HS-5 (cell line): ENCODE results near the gene ARHGEF1.
A peak's percentile ranks its signal among the peaks of the same experiment; 100 is the strongest.

Source experiments
- DNase-seq: peaks from one replicate; pipeline ENCODE4 v3.0.0-alpha.2; 2012; ENCODE audit warnings: low read depth

ARHGEF1 gene

GRCh38 chr19:41882568-41883462 lies at the start of gene ARHGEF1:
Gene ARHGEF1, plus strand, starts transcription at chr19:41883184. Its CDS starts 4,899 bp downstream, at chr19:41888083.
- no peak for DNase-seq

- DNase-seq, result no peak
These were observed 44.8 kb upstream of the ARHGEF1 start for GRCh38 chr19:41837981-41838708.

GRCh38 chr19:41839211-41839610 lies 43.8 kb upstream of the ARHGEF1 start:
- DNase-seq, result no peak

DNA sequence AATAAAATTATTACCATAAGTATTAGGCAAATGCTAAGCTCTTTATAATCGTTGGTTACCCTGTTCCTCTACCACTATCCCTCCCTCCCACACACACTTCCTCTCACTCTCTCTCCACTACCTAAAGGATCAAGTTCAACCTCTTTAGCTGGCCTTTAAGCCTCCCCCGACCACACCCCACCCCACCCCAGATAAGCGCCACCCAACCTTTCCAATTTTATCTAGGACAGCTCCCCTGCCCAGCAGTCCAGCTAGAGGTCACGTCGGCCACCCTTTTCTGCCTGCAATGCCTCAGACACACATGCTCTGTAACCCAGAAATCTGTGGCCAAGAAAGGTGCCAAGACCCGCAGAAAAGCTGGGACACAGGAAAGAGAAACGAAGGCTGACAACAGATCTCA lies 39.6 kb upstream of the ARHGEF1 start:
- no peak for DNase-seq

- no peak for DNase-seq
These were observed 38.4 kb upstream of the ARHGEF1 start, which contains the start of gene LYPD4 for GRCh38 chr19:41844601-41845000. Gene LYPD4, minus strand, starts transcription at chr19:41844683. Its CDS starts 5,398 bp downstream, at chr19:41839285.

DNA sequence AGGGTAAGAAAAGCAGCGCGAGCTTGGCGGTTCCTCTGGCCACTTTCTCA lies 38.2 kb upstream of the ARHGEF1 start, which contains the start of gene DMRTC2:
Gene DMRTC2 (plus strand): TSS at position 42 of the 50 bp plus-strand sequence. CDS start 2,387 bp downstream, outside the sequence.
- no peak for DNase-seq

DNA sequence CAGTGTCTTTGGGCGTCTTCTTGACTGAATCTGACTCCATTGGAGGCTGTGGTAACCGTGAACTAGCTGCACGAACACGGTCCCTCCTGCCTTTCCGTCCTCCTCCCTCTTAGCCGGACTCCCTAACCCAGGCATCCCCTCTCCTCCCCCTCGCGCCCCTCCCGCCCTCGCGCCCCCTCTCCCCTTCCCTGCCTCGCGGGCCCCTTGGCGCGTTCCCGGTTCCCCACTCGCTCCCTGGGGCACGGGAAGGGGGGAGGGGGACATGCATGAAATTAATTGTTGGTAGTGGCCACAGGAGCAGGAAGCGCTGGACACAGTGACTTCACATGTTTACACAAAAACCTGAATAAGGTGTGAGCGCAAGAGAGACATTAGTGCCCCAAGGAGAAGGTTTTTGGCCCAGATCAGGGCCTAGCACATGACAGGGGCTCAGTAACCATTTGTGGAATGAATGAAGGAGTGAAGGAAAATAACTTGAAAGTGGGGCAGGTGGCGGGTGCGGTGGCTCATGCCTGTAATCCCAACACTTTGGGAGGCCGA lies 37.9 kb upstream of the ARHGEF1 start:
- no peak for DNase-seq

GRCh38 chr19:41847351-41848105 lies 35.5 kb upstream of the ARHGEF1 start:
- DNase-seq, result no peak

DNA sequence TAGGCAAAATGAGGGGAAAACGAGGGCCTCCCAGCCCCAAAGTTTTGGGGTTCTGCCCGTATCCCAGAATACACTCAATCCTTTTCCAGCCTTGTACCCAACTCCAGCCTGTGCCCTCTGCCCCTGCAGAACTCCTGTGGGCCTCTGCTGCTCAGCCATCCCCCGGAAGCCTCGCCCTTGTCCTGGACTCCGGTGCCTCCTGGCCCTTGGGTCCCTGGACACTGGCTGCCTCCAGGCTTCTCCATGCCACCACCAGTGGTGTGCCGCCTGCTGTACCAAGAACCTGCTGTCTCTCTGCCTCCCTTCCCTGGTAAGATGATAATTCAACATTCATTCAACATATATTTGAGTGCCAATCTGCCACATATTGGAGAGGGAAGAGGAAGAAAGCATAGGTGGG lies 34.3 kb upstream of the ARHGEF1 start:
- DNase-seq, result no peak

- no peak for DNase-seq
These were observed 33.9 kb upstream of the ARHGEF1 start for GRCh38 chr19:41849067-41849466.

DNA sequence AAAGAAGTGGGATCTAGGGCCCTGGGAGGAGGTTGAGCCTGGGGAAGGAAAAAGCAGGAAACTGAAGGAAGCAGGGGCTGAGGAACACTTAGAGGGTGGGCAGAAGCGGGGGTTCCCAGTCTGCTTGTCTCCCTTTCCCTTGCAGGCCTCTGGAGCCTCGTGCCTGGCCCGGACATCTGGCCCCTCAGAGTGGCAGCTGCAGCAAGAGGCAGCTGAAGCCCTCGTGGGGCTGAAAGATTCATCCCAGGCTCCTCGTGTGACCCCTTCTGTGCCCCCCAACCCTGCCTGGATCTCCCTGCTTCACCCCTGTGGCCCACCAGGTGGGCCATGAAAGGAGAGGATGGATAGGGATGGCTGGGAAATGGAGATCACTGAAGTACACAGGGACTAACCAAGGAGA lies 32.6 kb upstream of the ARHGEF1 start:
- DNase-seq, result no peak

DNA sequence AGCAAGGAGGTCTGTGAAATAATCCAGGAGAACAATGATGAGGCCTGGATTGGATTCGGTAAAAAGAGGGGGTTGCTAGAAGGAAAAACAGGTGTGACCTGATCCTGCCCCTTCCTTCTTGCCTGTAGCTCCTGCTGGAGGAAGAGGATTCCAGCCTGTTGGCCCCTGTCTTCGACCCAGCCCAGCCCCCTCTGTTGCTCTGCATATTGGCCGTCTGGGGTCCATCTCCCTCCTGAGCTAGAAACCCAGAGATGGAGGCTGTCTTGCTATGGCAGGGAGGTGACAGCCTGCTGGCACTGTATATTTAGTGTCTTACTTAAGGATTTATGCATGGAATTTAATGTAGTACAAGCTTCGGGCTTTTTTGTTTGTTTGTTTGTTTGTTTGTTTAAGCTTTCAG lies 31.5 kb upstream of the ARHGEF1 start:
- no peak for DNase-seq

GRCh38 chr19:41853344-41853743 lies 29.6 kb upstream of the ARHGEF1 start:
- DNase-seq, result no peak

- DNase-seq, result no peak
These were observed 29.2 kb upstream of the ARHGEF1 start for GRCh38 chr19:41853768-41854167.

DNA sequence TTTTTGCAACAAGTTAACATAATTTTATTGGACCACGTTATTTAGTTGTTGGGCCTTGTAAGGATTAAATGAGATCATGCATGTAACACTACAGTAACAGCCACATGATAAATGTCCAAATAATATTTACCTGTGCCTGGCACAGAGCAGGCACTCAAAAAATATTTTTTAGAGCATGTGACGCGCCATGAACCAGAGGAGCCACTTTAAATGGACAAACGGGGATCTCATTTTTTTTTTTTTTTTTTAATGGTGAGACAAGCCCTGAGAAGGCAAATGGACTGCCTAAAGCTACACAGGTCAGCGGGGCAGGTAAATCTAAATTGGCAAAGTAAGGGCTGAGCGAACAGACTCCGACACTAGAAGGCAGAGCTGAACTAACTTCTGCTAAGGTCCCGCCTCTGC lies 23.8 kb upstream of the ARHGEF1 start:
- DNase-seq, result no peak

DNA sequence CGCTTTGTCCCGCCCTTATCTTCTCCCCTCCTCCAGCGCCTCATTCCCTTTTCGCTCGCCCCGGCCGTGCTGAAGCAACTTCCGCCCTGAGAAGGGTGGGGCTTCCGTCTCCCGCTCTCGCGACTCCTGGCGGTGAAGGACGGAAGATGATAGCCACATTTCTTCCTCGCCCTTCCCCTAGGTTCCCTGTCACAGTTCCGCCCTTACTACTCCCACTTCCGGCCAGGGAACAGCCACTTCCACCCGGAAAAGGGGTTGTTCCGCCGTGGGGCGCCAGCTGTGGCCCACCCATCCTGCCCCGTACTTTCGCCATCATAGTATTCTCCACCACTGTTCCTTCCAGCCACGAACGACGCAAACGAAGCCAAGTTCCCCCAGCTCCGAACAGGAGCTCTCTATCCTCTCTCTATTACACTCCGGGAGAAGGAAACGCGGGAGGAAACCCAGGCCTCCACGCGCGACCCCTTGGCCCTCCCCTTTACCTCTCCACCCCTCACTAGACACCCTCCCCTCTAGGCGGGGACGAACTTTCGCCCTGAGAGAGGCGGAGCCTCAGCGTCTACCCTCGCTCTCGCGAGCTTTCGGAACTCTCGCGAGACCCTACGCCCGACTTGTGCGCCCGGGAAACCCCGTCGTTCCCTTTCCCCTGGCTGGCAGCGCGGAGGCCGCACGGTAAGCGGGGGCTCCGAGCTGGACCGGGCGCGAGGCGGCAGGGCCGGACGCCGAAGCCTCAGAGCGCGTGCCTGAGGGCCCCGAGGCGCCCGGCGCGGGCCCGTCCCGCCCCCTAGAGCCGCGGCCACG lies 23.2 kb upstream of the ARHGEF1 start, which contains the start of gene RPS19:
Gene RPS19 (plus strand): TSS at position 638 of the 801 bp plus-strand sequence. CDS start 520 bp downstream, outside the sequence.
- DNase-seq, result peak; percentile 96

GRCh38 chr19:41860419-41861115 lies 22.4 kb upstream of the ARHGEF1 start:
- DNase-seq, result no peak

- no peak for DNase-seq
These were observed 21.7 kb upstream of the ARHGEF1 start for GRCh38 chr19:41861116-41861768.

- no peak for DNase-seq
These were observed 21.1 kb upstream of the ARHGEF1 start for GRCh38 chr19:41861846-41862245.

- no peak for DNase-seq
These were observed 20.5 kb upstream of the ARHGEF1 start for GRCh38 chr19:41862445-41862986.
